NCI-H1694 treated with DMSO at 0.1 percent for 48 hours (cell line): ENCODE data around the gene AANAT.

Experiments
- DNase-seq: peaks from one replicate; lab custom pipeline; 2025; lab: John Stamatoyannopoulos, UW

AANAT gene

DNA sequence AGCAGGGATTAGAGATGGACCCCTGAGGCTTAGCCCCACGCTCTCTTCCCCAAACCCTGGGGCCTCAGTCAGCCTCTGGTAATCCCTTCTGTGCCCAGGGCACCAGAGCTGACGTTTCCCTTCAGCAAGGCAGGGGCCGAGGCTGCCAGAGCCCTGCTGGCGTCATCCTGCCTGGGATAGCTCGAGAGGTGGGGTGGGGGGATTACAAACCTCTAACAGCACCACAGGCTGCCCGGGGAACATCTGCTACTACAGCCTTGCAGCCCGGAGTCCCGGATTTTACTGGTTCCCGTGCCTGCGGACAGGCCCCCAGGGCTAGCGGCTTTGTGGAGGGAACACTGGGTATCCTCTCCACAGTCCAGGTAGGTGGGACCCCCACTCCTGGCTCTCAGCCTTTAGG, at the start of gene AANAT:
Gene AANAT (plus strand): TSS at position 238 of the 400 bp plus-strand sequence. CDS start 1,144 bp downstream, outside the sequence.
- DNase-seq, result peak; percentile 72

DNA sequence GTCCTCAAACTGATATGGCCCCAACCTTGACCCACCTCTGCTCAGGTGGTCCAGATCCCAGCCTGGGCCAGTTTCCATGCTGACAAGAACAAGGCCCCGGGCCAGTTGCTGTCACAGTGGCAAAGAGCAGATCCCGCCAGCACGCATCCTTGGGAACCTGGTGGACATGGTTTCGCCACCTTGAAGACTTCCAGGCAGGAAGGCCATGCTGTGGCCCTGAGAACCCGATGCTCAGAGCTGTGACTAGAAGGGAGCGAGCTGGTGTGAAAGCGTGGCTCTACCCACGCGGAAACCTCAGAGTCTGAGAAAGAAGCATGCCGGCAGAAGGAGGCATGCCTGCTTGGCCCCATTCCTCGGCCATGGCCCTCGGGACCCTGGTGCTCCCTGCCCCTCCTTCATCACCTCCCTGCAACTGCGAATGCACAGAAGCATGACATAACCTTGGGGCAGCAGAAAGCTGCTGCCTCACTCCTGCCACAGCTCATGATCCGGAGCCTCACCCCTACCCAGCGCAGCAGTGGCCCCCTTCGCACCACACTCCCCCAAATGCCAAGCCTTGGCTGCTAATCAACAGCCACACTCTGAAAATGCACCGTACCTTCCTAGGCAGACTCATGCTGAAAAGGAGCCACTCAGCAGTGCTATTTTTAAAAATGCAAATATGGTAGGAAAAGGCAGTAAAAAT, 47.7 kb upstream of the AANAT start:
- peak; percentile 70 for DNase-seq

DNA sequence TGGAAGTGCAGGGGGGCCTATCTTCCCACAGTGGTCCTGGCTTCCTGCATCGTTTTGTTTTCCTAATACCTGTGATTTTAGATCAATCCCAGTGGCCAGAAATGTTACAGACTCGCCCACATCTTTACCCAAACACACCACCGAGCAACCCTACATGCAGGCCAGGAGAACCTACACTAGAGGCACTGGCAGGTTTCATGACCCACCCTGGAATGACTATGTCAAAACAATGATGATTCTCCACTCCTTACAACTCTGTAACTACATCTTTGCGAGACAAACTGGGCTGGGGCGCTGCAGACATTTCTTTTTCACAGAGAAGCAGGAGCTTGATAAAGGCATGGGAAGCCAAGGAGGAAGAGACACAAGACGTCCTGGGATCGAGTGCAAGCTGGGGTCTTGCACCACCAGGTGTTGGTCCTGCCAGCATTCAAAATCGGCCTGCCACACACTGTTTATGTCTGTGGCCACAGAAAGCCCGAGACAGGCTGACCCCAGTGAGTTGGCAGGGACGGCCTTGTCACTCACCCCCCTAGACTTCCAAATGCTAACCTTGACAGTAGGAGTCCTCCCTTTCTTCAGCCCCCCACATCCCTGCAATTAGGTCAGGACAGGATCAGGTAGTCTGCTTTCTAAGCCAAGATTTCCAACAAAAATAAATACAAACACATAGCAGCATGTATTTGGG, 46.9 kb upstream of the AANAT start:
- no peak for DNase-seq

DNA sequence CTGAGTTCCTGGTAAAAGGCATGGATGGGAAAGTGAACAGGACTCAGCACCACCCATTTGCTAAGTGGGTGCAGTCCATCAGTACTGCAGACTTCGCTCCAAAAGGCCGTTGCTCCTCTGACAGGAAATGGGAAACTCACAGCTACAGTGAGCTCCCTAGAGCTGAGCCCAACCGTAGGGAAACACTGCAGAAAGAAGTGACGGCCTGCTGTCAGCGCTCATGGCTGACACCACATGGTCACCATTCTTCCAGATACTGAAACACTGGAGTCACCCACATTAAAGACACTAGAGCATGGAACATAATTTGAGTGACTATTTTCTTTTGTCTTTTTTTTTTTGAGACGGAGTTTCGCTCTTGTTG, 46.4 kb upstream of the AANAT start:
- DNase-seq, result no peak

DNA sequence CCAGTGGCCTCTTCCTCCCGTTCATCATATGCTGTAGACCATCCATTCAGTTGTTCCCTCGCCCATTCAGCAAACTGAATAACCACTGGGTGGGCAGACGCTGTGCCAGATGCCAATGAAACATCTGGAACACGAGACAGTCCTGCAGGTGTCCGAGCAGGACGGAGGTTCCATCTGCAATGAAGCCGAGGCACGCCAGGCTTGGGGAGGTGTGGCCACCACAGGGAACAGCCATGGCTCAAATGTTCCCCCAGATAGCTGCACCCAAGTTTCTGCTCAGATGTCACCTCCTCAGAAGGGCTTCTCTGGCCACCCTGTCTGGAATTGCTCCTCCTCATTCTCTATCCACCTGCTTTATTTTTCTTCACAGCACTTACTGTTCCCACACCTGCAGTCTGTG, 45.0 kb upstream of the AANAT start:
- no peak for DNase-seq

DNA sequence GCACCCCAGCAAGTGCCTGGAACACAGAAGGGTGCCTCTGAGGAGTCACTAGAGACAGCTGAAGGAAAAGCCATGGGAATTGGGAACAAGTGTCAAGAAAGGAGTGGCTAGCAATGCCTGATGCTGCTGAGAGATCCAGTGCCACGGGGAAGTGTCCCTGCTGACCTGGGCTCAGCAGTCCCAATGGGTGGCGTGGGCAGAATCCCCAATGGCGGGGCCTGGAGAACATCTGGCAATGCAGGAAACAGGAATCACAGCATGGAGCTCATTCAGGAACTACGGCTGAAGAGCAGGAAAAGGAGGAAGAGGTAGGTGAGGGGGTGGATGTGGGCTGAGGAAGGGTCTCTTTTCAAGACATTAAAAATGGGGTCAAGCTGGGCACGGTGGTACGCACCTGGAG, 44.5 kb upstream of the AANAT start:
- no peak for DNase-seq

DNA sequence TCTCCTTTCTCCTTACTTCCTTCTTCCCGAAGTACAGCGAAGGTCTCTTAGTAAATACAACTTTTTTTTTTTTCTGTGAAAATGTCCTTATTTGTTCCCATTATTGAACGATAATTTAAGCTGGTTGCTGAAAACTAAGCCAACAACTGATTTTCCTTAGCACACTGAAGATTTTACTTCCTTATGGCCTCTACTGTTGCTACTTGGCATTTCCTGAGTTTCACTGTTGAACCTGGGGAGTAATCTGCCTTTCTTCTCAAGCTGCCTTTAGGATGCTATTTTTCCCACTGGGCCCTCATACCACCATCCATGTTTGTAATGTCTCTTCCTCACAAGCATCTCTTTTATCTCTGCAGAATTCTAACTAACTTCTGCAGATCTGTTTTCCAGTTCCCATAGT, 40.5 kb upstream of the AANAT start:
- no peak for DNase-seq

DNA sequence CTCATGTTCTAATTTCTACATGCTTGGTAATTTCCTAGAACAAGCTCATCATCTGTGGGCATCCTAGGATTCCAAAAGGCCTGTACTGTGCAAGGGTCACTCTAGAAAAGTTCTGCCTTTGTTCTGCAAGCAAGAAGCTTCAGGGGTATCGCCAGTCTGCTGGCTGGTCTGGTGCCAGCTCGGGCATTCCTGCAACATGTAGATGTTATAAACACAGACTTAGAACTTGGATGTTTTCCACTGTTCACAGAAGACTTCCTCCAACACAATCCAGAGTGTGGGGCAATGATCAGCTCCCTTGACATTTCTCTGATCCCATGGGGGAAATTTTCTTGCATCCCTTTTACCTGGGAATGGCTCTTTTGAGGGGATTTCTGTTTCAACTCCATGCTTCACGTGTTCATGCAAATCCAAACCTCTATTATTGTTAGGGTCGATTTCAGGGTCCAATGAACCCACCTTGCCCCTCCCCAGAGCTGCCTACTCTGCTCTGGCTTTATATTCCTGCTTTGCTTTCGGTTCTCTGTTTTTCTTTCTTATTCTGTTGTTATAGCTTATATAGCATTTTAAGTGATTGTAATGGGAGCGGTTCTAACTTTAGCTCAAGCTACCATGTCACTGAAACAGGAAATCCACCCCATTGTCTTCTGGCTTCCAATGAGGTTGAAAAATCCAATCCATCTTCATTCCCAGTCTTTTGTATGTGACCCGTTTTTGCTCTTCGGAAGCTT, 39.7 kb upstream of the AANAT start:
- DNase-seq, result no peak

DNA sequence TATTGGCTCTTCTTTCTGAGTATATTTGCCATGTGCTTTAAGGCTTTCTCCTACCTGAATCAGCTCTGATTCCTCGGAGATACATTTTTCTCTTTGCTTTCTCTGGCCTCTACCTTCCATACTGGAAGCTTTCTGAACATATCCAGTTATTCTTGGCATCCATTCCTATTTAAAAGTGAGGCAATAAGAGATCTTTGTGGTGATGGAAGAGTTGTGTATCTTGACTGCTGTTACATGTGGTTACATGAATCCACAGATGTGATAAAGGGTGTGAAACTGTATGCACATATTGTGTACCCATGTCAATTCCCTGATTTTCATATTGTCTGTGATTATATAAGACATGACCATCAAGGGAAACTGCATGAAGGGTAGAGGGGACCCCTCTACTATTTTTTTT, 38.9 kb upstream of the AANAT start:
- no peak for DNase-seq

DNA sequence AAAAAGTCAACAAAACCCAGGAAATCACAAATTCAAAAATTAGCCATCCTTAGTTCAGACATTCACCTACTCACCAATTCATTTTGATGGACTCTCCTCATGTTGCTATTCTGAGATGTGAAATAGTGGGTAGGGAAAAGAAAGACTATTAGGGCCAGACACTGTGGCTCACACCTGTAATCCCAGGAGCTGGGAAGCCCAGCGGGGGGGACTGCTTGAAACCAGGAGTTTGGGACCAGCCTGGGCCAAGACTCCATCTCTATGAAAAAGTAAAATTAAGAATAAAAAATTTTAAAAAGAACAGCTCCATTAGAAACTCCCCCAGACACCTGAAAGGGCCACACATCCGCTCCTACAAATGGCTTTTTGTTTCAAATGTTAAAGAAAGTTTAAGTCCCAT, 35.9 kb upstream of the AANAT start:
- no peak for DNase-seq

DNA sequence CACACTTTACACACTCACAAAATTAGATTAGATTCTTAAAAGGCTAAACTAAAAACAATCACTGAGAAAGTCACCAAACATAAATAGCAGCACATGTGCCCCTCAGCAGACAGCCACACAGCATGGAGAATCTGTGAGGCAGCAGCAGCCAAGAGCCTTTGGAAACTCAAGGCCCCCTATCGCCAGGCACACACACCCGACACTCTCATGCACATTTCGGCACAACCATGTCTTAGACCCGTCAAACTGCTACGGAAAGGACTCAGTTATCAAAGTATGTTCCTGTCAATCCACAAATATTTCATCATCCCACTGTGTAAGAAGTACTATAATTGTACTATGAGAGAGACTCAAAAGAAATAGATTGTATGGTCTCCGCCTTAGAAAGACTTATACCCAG, 35.4 kb upstream of the AANAT start:
- DNase-seq, result no peak

DNA sequence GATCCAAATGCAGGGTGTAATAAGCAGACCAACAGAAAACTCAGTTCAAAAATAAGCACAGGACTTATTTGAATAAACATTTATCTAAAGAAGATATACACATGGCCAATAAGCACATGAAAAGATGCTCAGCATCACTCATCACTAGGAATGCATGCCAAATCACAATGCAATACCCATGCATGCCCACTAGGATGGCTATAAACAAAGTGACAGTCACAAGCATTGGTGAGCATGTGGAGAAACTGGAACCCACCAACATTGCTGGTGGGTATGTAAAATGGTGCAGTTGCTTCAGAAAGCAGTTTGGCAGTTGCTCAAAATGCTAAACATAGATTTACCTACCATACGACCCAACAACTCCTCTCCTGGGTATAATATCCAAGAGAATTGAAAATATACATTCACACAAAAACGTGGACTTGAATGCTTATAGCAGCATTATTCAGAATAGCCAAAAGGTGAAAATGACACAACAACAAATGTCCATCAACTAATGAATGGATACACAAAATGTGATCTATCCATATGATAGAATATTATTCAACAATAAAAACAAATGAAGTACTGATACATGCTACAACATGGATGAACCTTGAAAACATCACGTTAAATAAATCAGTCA, 34.6 kb upstream of the AANAT start:
- no peak for DNase-seq

DNA sequence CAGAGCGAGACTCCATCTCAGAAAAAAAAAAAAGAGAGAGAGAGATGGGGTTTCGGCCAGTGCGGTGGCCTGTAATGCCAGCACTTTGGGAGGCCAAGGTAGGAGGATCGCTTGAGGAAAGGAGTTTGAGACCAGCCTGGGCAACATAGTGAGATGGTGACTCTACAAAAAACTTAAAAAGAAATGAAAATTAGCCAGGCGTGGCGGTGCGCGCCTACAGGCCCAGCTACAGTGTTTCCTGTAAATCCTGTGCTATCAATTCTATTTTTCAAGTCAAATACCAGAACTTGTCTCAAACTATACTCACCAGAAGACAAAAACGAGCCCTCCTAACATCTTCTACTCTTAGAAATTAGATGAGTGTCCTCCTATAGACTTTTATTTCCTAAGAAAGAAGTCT, 33.7 kb upstream of the AANAT start:
- DNase-seq, result no peak

DNA sequence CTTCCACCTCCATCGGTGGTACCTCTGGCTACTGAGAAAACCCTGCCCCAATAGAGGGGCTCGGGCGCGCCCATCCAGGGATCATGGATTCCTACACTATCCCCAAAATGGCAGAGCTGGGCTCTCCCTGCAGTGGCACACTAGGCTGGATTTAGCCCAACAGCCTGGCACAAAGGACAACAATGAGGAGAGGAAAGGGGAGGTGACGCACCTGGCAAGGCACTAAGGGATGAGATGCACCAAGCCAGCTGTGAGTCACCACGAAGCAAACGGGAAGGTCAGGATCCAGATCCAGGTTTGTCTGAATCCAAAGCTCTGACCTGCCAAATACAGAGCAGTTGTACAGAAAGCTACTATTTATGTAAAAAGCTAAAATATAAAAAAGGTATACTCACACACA, 32.5 kb upstream of the AANAT start:
- DNase-seq, result no peak

DNA sequence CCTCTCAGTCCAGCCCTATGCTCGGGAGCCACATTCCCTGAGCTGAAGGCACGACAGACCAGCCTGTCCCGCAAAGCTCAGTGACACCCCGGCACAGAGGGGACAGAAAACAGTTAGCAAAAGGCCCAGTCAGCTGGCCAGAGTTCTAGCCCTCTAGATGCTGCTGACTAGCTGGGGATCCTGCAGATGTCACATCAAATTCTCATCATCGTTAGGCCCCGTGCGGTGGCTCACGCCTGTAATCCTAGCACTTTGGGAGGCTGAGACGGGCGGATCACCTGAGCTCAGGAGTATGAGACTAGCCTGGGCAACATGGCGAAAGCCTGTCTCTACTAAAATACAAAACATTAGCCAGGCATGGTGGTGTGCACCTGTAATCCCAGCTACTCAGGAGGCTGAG, 31.7 kb upstream of the AANAT start:
- DNase-seq, result no peak

DNA sequence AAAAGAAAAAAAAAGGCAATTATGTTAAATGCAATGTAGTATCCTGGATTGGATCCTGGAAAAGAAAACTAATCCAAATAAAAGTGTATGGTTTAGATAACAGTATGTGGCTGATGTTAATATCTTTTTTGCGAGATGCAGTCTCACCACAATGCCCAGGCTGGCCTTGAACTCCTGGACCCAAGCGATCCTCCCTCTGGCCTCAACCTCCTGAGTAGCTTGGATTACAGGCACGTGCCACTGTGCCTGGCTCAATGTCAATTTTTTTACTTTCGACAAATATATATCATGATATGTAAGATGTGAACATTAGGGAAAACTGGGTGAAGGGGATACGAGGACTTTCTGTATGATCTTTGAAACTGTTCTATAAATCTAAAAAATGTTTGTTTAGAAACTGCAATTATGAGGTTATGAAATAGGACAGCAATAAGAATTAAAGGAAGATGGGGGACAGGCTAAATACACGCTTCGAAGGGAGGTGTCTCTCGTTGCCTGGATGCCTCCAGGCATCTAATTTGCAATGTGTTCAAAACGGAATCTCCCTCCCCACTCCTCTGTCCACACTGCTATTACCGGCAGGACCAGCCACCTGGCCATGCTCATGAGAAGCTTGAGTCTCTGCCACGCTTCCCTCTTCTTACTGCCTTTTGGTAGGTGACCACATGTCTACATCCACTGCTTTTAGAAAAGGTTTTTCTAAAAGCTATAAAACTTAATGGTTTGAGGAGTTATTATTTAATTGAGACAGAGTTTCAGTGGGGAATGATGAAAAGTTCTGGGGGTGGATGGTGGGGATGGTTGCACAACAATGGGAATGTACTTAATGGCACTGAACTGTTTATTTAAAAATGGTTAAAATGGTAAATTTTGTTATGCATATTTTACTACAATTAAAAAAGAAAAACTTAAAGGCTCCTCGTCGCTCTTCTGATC, 29.7 kb upstream of the AANAT start:
- no peak for DNase-seq

DNA sequence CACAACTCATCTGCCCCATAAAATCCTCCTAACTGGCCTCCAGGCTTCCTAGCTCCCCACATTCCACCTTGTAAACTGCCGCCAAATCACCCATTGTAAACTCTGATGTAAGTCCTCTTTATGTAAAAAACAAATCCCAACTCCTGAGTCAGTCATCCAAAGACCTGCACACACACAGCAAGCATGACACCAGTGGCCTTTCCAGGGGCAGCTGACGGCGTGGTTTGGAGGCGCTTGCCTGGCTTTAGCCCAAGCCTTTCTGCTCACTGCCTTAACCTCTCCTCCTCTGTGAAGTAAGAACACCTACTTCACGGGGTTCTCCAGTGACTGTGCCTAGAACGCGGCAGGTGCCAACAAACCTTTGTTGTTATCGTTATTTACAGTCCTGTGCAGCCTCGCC, 28.5 kb upstream of the AANAT start:
- DNase-seq, result no peak

DNA sequence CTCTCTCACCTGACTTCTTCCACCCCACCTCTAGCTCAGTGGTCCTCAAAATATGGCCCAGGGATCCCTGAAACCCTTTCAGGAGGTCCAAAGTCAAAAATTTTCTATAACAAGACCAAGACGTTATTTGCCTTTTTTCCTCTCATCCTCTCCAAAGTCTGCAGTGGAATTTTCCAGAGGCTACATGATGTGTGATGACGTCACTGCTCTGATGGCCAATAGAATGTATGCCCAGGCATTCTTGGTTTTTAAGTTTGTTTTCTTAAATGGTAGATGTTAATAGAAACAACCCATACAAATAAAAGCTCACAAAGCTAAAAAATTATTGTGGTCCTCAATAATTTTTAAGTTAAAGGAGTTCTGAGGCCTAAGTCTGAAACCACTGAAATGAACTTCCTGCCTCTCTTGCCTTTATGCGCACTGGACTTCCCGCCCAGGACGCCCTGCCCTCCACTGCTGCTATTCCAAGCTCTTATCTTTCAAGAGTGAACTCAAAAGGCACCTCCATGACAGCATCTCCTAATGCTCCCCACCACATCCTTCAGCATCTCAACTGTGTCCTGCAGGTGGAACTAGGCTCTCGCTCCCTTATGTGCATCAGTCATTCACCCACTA, 28.0 kb upstream of the AANAT start:
- DNase-seq, result no peak

DNA sequence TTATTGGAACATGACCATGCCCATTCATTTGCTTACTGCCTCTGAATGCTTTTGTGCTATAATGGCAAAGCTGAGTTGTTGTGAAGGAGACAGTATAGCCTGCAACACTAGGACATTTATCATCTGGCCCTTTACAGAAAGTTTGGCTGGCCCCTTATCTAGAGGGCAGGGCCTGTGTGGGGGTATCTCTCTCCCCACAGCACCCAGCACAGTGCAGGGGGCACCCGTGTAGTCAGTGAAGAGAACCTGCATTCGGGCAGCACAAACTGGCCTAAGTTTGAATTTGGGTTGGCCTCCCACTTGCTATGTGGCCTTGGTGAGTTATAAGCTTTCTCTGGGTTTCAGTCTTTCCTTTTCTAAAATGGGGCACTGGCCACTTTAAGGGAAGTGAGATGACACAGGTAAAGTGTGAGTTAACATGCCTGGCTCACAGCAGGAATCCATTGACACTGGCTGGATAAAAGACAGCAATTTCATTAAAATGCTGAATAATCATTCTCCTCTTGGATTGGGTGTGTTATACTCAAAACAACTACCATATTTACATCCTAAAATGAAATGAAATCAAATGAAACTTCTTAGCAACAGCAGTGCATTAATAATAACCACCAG, 26.5 kb upstream of the AANAT start:
- DNase-seq, result no peak

DNA sequence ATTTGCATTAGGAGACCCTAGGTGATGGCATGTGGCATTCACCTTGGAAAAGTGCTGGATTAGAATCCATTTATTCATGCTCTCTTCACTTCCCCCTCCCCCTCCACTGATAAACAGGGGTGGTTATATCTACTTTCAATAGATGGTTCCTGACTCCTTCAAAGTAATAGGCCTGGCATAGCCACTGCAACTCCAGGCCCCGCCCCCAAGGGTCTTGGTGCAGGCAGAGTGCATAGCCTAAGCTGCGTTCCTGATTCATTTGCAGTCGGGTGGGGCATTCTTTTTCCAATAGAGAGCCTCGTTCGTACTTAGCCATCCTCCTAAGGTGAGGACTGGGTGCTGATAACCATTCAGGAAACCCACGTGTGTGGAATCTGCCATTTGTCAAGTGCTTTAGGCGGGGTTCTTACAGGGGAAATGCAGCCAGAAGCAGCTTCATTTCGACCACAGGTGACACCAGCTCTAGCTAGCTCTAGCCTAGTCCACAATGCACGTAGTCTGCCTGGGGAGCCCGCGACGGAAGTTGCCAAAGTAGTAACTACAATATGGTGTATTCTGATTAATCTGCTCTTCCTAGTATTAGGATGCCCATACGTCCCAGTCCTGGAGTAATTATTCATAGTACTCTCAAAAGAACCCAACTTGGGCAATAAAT, 25.6 kb upstream of the AANAT start:
- DNase-seq, result no peak
